ENCODE measurements around the gene EWSR1. TPM values are rescaled to one million over a fixed set of nuclear protein-coding genes. Genes with fewer than 3 reads are reported as not detected.
A peak's percentile ranks its signal among the peaks of the same experiment; 100 is the strongest.

EWSR1 gene
- total and polyA plus RNA-seq, 2 experiments from 2014 or later = 391 to 427 TPM

GRCh38 chr22:29329581-29329980 is 61.5 kb downstream of the EWSR1 start:
- no peak overlapping the region for H3K4me2 ChIP-seq
- H3K27ac Mint-ChIP-seq = peak overlapping the region; percentile 80; the same call in 1 of the 2 replicates
- H3K36me3 ChIP-seq (ENCODE audit: insufficient read depth) = no peaks in the 10 kb centered on the region
- TF ChIP-seq ZNF331 (CRISPR knock-in tag; IDR thresholded peaks at IDR 0.05; ENCODE audit: low read depth) (no peak), ZNF114 (CRISPR knock-in tag; IDR thresholded peaks at IDR 0.05) (no peak), ZNF462 (CRISPR knock-in tag; IDR thresholded peaks at IDR 0.05) (no peak), CREB1 (CRISPR knock-in tag; IDR thresholded peaks at IDR 0.05; ENCODE audit: low read depth) (no peak), POLR2AphosphoS5 (IDR thresholded peaks at IDR 0.05; ENCODE audit: low read depth) (no peak)
- no peak overlapping the region for H3K4me3 ChIP-seq
- no peaks in the 10 kb centered on the region for H4K20me1 ChIP-seq (replicated peaks; ENCODE audit: insufficient read depth)
- ATAC-seq (no peak), DNase-seq (ENCODE audit: low spot score) (no peak)
- no peaks in the 10 kb centered on the region for H3K9me2 ChIP-seq (ENCODE audit: insufficient read depth)
- H3K27me3 Mint-ChIP-seq (ENCODE audit: insufficient read depth, low read depth, poor library complexity) = peaks cover 8% of the 10 kb centered on the region
- peaks cover 6% of the 10 kb centered on the region; the same call in 1 of the 3 replicates for H3K4me1 Mint-ChIP-seq
- H3K27ac ChIP-seq (ENCODE audit: low read depth) = no peak overlapping the region
- H3K9me3 Mint-ChIP-seq = no peaks in the 10 kb centered on the region
- no peaks in the 10 kb centered on the region for H3K79me2 ChIP-seq (replicated peaks; ENCODE audit: insufficient read depth)
- no peaks in the 10 kb centered on the region for H3K27me3 ChIP-seq (ENCODE audit: insufficient read depth)
- H3K36me3 Mint-ChIP-seq (ENCODE audit: low read depth) = peaks cover 7% of the 10 kb centered on the region
- no peaks in the 10 kb centered on the region for H3K4me1 ChIP-seq (ENCODE audit: insufficient read depth)
- no peaks in the 10 kb centered on the region for H3F3A ChIP-seq (replicated peaks; ENCODE audit: low read depth)
- no peak overlapping the region for H2AFZ ChIP-seq
- H3K4me3 Mint-ChIP-seq = no peak overlapping the region

- Histone ChIP-seq H3K4me3 (no peak overlapping the region), H4K20me1 (replicated peaks; ENCODE audit: insufficient read depth) (no peaks in the 10 kb centered on the region), H3K36me3 (ENCODE audit: insufficient read depth) (no peaks in the 10 kb centered on the region), H3K27ac (ENCODE audit: low read depth) (no peak overlapping the region), H3F3A (replicated peaks; ENCODE audit: low read depth) (no peaks in the 10 kb centered on the region), H3K79me2 (replicated peaks; ENCODE audit: insufficient read depth) (no peaks in the 10 kb centered on the region), H3K27me3 (ENCODE audit: insufficient read depth) (no peaks in the 10 kb centered on the region), H2AFZ (no peak overlapping the region), H3K9me2 (ENCODE audit: insufficient read depth) (no peaks in the 10 kb centered on the region), H3K4me1 (ENCODE audit: insufficient read depth) (no peaks in the 10 kb centered on the region), H3K4me2 (no peak overlapping the region)
- no peak for ATAC-seq
- Mint-ChIP-seq H3K36me3 (ENCODE audit: low read depth) (peaks cover 7% of the 10 kb centered on the region), H3K4me3 (no peak overlapping the region), H3K4me1 (peaks cover 6% of the 10 kb centered on the region; the same call in 1 of the 3 replicates), H3K27me3 (ENCODE audit: insufficient read depth, low read depth, poor library complexity) (peaks cover 8% of the 10 kb centered on the region), H3K27ac (no peak overlapping the region), H3K9me3 (no peaks in the 10 kb centered on the region)
- no peak for DNase-seq (ENCODE audit: low spot score)
- TF ChIP-seq ZNF114 (CRISPR knock-in tag; IDR thresholded peaks at IDR 0.05) (no peak), POLR2AphosphoS5 (IDR thresholded peaks at IDR 0.05; ENCODE audit: low read depth) (no peak), JUNB (IDR thresholded peaks at IDR 0.05; ENCODE audit: unreplicated experiment) (no peak), EZH2phosphoT487 (IDR thresholded peaks at IDR 0.05; ENCODE audit: unreplicated experiment) (no peak), CTCF (conservative IDR thresholded peaks at IDR 0.05; ENCODE audit: low read depth in 2 of 2) (no peak), NANOG (IDR thresholded peaks at IDR 0.05; ENCODE audit: borderline replicate concordance) (no peak), REST (IDR thresholded peaks at IDR 0.05; ENCODE audit: unreplicated experiment) (no peak)
Measured at GRCh38 chr22:29330291-29330690, 62.2 kb downstream of the EWSR1 start.

Data from GM23338 (cell line).